ENCODE measurements around the gene FOXRED2. TPM values are rescaled to one million over a fixed set of nuclear protein-coding genes. Genes with fewer than 3 reads are reported as not detected.
"Not testable (repeated sequence)": the region's sequence is repeated elsewhere in the genome, so short reads cannot be mapped to it uniquely, and the experiment has no call there.

The FOXRED2 gene
- total RNA-seq, 2 experiments from 2014 or later, result 16.7 to 17.5 TPM

DNA sequence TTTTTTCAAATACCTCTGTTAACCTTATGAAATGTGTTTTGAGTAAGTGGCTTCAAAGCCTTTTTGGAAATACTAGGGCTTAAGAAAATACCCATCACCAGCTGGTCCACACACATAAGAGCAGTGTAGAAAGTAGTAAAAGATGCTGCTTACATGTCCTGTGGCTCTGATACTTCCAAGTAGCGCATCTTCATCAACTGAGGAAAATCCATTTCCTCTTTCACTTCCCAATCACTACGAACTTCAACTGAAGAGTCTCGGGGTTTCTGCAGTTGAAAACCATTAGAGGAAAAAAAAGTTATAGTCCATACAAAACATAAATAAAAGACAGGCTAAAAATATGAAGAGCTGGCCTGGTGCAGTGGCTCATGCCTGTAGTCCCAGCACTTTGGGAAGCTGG, 13.6 kb upstream of the FOXRED2 start:
- TF ChIP-seq, protein P1, sequence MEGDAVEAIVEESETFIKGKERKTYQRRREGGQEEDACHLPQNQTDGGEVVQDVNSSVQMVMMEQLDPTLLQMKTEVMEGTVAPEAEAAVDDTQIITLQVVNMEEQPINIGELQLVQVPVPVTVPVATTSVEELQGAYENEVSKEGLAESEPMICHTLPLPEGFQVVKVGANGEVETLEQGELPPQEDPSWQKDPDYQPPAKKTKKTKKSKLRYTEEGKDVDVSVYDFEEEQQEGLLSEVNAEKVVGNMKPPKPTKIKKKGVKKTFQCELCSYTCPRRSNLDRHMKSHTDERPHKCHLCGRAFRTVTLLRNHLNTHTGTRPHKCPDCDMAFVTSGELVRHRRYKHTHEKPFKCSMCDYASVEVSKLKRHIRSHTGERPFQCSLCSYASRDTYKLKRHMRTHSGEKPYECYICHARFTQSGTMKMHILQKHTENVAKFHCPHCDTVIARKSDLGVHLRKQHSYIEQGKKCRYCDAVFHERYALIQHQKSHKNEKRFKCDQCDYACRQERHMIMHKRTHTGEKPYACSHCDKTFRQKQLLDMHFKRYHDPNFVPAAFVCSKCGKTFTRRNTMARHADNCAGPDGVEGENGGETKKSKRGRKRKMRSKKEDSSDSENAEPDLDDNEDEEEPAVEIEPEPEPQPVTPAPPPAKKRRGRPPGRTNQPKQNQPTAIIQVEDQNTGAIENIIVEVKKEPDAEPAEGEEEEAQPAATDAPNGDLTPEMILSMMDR (IDR thresholded peaks at IDR 0.05), result no peak
- CTCF ChIA-PET, result interaction anchor here (1.2 to 7.7 kb wide), 3 partner anchors 10 to 15 kb away, joined by 4 to 56 read pairs (median 5); partner anchors contain the start of gene FOXRED2
- Mint-ChIP-seq H3K4me1 (ENCODE audit: low read depth) (no peaks in the 10 kb centered on the region), H3K36me3 (ENCODE audit: low read depth) (peaks cover 87% of the 10 kb centered on the region), H3K4me3 (no peak overlapping the region), H3K27ac (no peak overlapping the region), H3K9me3 (no peaks in the 10 kb centered on the region), H3K27me3 (no peaks in the 10 kb centered on the region)
- intact Hi-C loops (cut with micrococcal nuclease), result no loop called here
- POLR2A ChIA-PET, result interaction anchor here (0.6 to 8.0 kb wide), 4 partner anchors 9 to 600 kb away, joined by 3 to 172 read pairs (median 5); partner anchors contain the start of genes EIF3D and FOXRED2
- ATAC-seq (no peak), DNase-seq (no peak)

DNA sequence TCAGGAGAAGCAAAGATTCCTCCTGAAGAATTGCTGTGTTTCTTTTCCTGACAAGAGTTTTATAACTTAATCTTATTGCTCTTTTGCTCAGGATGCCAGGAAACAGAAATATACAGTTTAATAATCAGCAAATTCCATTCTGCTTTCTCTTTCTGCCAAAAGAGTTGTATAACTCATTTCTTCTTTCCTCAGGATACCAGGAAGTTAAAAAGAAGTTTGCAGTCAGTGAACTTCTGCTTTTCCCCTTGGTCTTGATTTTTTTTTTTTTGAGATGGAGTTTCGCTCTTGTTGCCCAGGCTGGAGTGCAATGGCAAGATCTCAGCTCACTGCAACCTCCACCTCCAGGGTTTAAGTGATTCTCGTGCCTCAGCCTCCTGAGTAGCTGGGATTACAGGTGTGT, 13.1 kb upstream of the FOXRED2 start:
- DNase-seq; H3K4me3 Mint-ChIP-seq; H3K4me1 Mint-ChIP-seq (ENCODE audit: low read depth); H3K27ac Mint-ChIP-seq; intact Hi-C loops (cut with micrococcal nuclease); ATAC-seq; H3K27me3 Mint-ChIP-seq; H3K9me3 Mint-ChIP-seq: not testable (repeated sequence)
- ChIA-PET POLR2A (interaction anchor here (2.1 to 8.0 kb wide), 2 partner anchors 9 kb away, joined by 7 to 172 read pairs; partner anchors contain the start of genes EIF3D and FOXRED2), CTCF (interaction anchor here (1.2 to 7.7 kb wide), 3 partner anchors 11 to 14 kb away, joined by 4 to 56 read pairs (median 5); partner anchors contain the start of gene FOXRED2)
- H3K36me3 Mint-ChIP-seq (ENCODE audit: low read depth), result peaks cover 88% of the 10 kb centered on the region

DNA sequence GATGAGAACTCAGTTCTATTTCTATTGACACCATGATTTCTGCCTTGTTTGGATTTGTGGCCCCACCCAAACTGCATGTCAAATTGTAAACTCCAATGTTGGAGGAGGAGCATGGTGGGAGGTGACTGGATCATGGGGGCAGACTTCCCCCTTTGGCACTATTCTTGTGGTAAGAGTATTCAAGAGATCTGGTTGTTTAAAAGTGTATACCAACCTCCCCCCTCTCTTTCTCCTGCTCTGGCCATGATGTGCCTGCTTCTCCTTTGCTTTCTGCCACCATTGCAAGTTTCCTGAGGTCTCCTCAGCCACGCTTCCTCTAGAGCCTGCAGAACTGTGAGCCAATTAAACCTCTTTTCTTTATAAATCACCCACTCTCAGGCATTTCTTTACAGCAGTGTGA, 7.9 kb upstream of the FOXRED2 start:
- Mint-ChIP-seq H3K9me3 (no peaks in the 10 kb centered on the region), H3K4me1 (ENCODE audit: low read depth) (peaks cover 2% of the 10 kb centered on the region), H3K27ac (no peak overlapping the region), H3K36me3 (ENCODE audit: low read depth) (peaks cover 81% of the 10 kb centered on the region), H3K27me3 (no peaks in the 10 kb centered on the region), H3K4me3 (no peak overlapping the region)
- no peak for ATAC-seq
- intact Hi-C loops (cut with micrococcal nuclease), result no loop called here
- ChIA-PET POLR2A (interaction anchor here (1.0 to 12.6 kb wide), 4 partner anchors 8 to 21 kb away, joined by 3 to 172 read pairs (median 6); partner anchors contain the start of gene FOXRED2), CTCF (no interaction called here)
- no peak for DNase-seq
- TF ChIP-seq, protein P1 (IDR thresholded peaks at IDR 0.05), result no peak

DNA sequence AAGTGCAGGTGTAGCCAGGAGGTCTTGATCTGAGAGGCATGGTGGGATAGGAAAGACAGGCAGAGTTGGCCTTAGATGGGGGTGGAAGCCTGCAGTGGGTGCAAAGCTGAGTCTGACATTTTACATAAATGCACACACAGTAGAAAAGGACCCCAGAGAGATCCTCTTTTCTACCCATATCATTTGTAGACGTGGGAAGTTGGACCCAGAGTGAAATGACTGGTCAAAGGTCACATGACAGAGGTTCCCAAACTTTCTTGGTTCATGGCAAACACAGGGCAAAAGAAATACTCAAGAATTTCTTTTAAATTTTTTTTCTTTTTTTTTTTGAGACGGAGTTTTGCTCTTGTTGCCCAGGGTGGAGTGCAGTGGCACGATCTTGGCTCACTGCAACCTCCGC, 6.2 kb upstream of the FOXRED2 start:
- Mint-ChIP-seq H3K4me3 (no peak overlapping the region), H3K27me3 (no peaks in the 10 kb centered on the region), H3K4me1 (ENCODE audit: low read depth) (peaks cover 4% of the 10 kb centered on the region), H3K27ac (no peak overlapping the region), H3K9me3 (no peaks in the 10 kb centered on the region), H3K36me3 (ENCODE audit: low read depth) (peaks cover 71% of the 10 kb centered on the region)
- intact Hi-C loops (cut with micrococcal nuclease), result no loop called here
- DNase-seq, result no peak
- no peak for ATAC-seq
- ChIA-PET CTCF (interaction anchor here (0.9 to 1.3 kb wide), 2 partner anchors 15 to 212 kb away, joined by 3 to 4 read pairs; no protein-coding TSS in a partner anchor), POLR2A (interaction anchor here (1.0 to 12.6 kb wide), 2 partner anchors 10 to 21 kb away, joined by 3 to 172 read pairs; no protein-coding TSS in a partner anchor)
- TF ChIP-seq, protein P1 (IDR thresholded peaks at IDR 0.05), result no peak

DNA sequence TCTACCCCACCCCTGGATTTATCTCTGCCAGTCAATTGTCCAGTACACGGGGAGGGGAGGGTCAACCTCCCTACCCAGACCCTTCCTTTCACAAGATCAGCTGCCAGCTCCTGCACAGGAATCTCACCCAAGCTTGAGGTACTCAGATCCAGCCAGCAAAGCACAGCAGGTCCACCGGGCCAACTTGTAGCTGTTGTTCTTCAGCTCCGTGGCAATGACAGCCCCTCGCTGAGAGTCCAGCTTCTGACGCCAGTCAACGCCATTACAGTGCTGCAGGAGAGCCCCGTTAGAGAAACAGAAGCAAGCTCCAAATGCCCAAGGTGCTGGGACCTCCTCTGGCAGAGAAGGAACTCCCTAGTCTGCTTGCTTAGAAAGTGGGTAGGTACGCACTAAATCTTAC, 5.5 kb upstream of the FOXRED2 start:
- intact Hi-C loops (cut with micrococcal nuclease), result no loop called here
- Mint-ChIP-seq H3K27me3 (no peaks in the 10 kb centered on the region), H3K4me3 (no peak overlapping the region), H3K4me1 (ENCODE audit: low read depth) (peaks cover 8% of the 10 kb centered on the region), H3K27ac (no peak overlapping the region), H3K36me3 (ENCODE audit: low read depth) (peaks cover 68% of the 10 kb centered on the region), H3K9me3 (peaks cover 2% of the 10 kb centered on the region)
- POLR2A ChIA-PET, result interaction anchor here (1.0 to 12.6 kb wide), 2 partner anchors 11 to 20 kb away, joined by 3 to 172 read pairs; no protein-coding TSS in a partner anchor
- ATAC-seq (no peak), DNase-seq (no peak)
- TF ChIP-seq, protein P1 (IDR thresholded peaks at IDR 0.05), result no peak
- CTCF ChIA-PET, result interaction anchor here (0.9 to 1.3 kb wide), 2 partner anchors 16 to 211 kb away, joined by 3 to 4 read pairs; no protein-coding TSS in a partner anchor

All from activated CD8-positive, alpha-beta T cell treated with anti-CD3 and anti-CD28 coated beads for 36 hours (primary cell).